KMS-11 (cell line): Measurements from ENCODE around the gene MLANA.

ENCODE experiments used
- H2AFZ ChIP-seq: fragments of 200-600 bp; sonication (generic); 2 replicates; pipeline ENCODE4 v1.6.1; 2016; ENCODE audit warnings: antibody characterized with exemption, mixed run types, low read depth
- H3K27ac ChIP-seq: fragments of 200-600 bp; sonication (generic); 2 replicates; pipeline ENCODE4 v1.6.1; 2016; ENCODE audit warnings: mild to moderate bottlenecking, mixed run types
- H3K27me3 ChIP-seq: fragments of 200-600 bp; sonication (generic); 2 replicates; pipeline ENCODE4 v1.6.1; 2017; ENCODE audit warnings: mild to moderate bottlenecking, low read depth, mixed run types, moderate library complexity; ENCODE audit not compliant: insufficient read depth
- H3K36me3 ChIP-seq: fragments of 200-600 bp; sonication (generic); 2 replicates; pipeline ENCODE4 v1.6.1; 2017; ENCODE audit warnings: mild to moderate bottlenecking, mixed run types; ENCODE audit not compliant: insufficient read depth
- H3K4me1 ChIP-seq: fragments of 200-600 bp; sonication (generic); 2 replicates; pipeline ENCODE4 v1.6.1; 2016; ENCODE audit warnings: mild to moderate bottlenecking, low read depth, mixed run types; ENCODE audit not compliant: poor library complexity, severe bottlenecking
- H3K4me2 ChIP-seq: fragments of 200-600 bp; sonication (generic); 2 replicates; pipeline ENCODE4 v1.7.0; 2016; ENCODE audit warnings: mild to moderate bottlenecking, mixed run types
- H3K4me3 ChIP-seq: fragments of 200-600 bp; sonication (generic); IDR thresholded peaks from 2 replicates; pipeline ENCODE4 v1.6.1; 2017; ENCODE audit warnings: low read depth, low read length, mixed read lengths; ENCODE audit not compliant: insufficient read depth
- H3K79me2 ChIP-seq: fragments of 200-600 bp; sonication (generic); 2 replicates; pipeline ENCODE4 v1.6.1; 2016; ENCODE audit warnings: low read depth, mixed run types; ENCODE audit not compliant: insufficient read depth
- H3K9ac ChIP-seq: fragments of 200-600 bp; sonication (generic); 2 replicates; pipeline ENCODE4 v1.6.1; 2016; ENCODE audit warnings: mild to moderate bottlenecking, mixed run types
- H4K20me1 ChIP-seq: fragments of 200-600 bp; sonication (generic); 2 replicates; pipeline ENCODE4 v1.6.1; 2016; ENCODE audit warnings: mild to moderate bottlenecking, mixed run types; ENCODE audit not compliant: insufficient read depth
- TF ChIP-seq, protein P1 (sequence below): fragments of 200-600 bp; sonication (generic); conservative IDR thresholded peaks from 2 replicates; pipeline ENCODE4 v1.6.1; 2017; ENCODE audit warnings: low read depth, mild to moderate bottlenecking, antibody characterized with exemption, low read length, moderate library complexity, mixed read lengths

The MLANA gene

DNA sequence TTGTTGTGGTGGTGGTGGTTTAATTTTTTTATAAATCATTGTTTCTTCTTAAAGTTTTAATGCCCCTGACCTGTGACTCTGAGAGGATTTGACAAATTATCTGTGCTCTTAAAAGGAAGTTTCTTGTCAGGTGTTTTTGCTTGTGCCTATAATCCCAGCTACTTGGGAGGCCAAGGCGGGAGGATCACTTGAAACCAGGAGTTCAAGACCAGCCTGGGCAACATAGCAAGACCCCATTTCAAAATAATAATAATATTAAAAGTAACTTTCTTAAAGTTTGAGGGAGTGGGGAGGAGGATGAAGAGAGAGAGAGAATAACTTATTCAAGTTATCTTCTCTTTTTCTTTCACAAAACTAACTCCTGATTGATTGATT is 45.5 kb upstream of the MLANA start:
- H3K27me3 ChIP-seq, result no peaks in the 10 kb centered on the region
- no peaks in the 10 kb centered on the region for H3K79me2 ChIP-seq
- H3K4me1 ChIP-seq, result peaks cover 70% of the 10 kb centered on the region
- no peaks in the 10 kb centered on the region for H4K20me1 ChIP-seq
- H3K4me3 ChIP-seq, result no peak overlapping the region
- peak overlapping the region; percentile 88 for H3K4me2 ChIP-seq
- no peaks in the 10 kb centered on the region for H3K36me3 ChIP-seq
- H2AFZ ChIP-seq, result peak overlapping the region; percentile 48; the same call in 1 of the 2 replicates
- peak overlapping the region; percentile 71 for H3K27ac ChIP-seq
- H3K9ac ChIP-seq, result 0 out of 2 replicates have a peak overlapping the region, but pooled peaks have one; percentile 2
- TF ChIP-seq, protein P1, sequence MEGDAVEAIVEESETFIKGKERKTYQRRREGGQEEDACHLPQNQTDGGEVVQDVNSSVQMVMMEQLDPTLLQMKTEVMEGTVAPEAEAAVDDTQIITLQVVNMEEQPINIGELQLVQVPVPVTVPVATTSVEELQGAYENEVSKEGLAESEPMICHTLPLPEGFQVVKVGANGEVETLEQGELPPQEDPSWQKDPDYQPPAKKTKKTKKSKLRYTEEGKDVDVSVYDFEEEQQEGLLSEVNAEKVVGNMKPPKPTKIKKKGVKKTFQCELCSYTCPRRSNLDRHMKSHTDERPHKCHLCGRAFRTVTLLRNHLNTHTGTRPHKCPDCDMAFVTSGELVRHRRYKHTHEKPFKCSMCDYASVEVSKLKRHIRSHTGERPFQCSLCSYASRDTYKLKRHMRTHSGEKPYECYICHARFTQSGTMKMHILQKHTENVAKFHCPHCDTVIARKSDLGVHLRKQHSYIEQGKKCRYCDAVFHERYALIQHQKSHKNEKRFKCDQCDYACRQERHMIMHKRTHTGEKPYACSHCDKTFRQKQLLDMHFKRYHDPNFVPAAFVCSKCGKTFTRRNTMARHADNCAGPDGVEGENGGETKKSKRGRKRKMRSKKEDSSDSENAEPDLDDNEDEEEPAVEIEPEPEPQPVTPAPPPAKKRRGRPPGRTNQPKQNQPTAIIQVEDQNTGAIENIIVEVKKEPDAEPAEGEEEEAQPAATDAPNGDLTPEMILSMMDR, result no peak

DNA sequence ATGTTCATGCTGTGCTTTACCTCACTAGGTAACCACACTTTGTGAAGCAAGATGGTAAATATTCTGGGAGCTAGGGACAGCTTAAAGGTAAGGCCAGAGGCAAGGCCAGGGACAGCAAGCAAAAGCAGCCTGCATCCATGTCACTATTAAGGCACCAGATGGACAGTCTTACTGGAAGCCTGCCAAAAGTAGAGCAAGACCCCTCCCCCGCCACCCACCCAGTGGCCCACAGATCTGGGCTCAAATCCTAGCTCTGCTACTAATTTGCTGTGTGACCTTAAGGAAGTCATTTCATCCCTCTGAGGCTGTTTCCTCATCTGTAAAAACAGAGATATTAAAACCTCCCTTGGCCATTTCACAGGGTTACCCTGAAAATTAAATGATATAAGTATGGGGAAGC is 44.6 kb upstream of the MLANA start:
- Histone ChIP-seq H3K4me2 (peak overlapping the region; percentile 88; the same call in 1 of the 2 replicates), H3K27ac (peak overlapping the region; percentile 71; the same call in 1 of the 2 replicates), H3K4me3 (no peak overlapping the region), H3K27me3 (no peaks in the 10 kb centered on the region), H3K36me3 (no peaks in the 10 kb centered on the region), H3K4me1 (peaks cover 67% of the 10 kb centered on the region), H2AFZ (no peak overlapping the region), H3K79me2 (no peaks in the 10 kb centered on the region), H3K9ac (no peak overlapping the region), H4K20me1 (no peaks in the 10 kb centered on the region)
- TF ChIP-seq, protein P1, result no peak

DNA sequence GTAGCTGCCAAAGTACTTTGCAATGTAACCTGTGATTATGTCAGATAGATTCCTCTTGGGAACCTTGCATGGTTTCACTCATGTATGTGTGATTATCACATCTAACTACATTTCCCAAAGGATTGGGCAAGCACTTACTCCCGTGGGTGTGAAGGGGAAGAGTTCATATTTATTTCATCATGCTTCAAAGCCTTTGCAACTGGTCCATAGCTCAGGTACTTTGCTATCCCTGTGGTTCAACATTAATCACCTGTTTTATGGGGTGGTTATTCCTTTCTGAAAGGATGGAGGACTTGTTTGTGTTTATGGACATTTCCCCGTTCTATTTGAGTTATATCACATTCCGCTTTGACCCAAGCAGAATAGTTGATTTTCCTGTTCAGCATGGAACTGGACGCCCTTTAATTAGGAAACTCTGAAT is 44.2 kb upstream of the MLANA start:
- no peak overlapping the region; the same call in 1 of the 2 replicates for H3K4me2 ChIP-seq

DNA sequence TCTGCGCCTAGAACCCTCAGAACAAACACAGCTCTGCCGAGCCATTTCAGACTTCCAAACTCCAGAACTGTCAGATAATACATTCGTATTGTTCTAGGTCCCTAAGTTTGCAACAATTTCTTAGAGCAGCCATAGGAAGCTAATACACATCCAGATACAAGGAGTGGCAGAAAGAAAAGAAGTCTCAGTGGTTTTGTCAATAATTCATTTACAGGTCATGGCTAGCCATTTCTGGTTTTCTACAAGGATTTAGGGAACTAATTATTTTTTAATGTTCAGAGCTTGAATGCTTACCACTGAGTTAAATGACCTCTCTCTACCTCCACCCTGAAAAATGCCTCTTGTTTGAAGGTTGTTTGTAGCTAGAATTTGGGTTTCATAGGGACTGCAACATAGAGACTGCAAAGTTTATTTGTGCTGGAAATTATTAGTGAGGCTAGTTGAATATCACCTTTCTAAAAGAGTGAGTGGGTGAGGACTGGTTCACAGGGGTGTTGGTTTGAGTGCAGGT is 42.3 kb upstream of the MLANA start:
- Histone ChIP-seq H3K9ac (no peak overlapping the region), H3K79me2 (no peaks in the 10 kb centered on the region), H3K27me3 (no peaks in the 10 kb centered on the region), H3K4me3 (no peak overlapping the region), H3K4me1 (peaks cover 57% of the 10 kb centered on the region), H4K20me1 (no peaks in the 10 kb centered on the region), H3K36me3 (no peaks in the 10 kb centered on the region), H3K27ac (no peak overlapping the region), H2AFZ (no peak overlapping the region), H3K4me2 (no peak overlapping the region)
- TF ChIP-seq, protein P1, result no peak

More for the DNA sequence above, 44.2 kb upstream of the MLANA start:
- Histone ChIP-seq H2AFZ (no peak overlapping the region), H4K20me1 (no peaks in the 10 kb centered on the region), H3K4me3 (no peak overlapping the region), H3K27ac (no peak overlapping the region), H3K79me2 (no peaks in the 10 kb centered on the region), H3K27me3 (no peaks in the 10 kb centered on the region), H3K9ac (no peak overlapping the region), H3K36me3 (no peaks in the 10 kb centered on the region), H3K4me1 (peaks cover 67% of the 10 kb centered on the region)
- TF ChIP-seq, protein P1, result no peak
